ENCODE data around the gene MEIG1.

- TF ChIP-seq CTCF (conservative IDR thresholded peaks at IDR 0.05) (no peak), EZH2 (IDR thresholded peaks at IDR 0.05; ENCODE audit: low read depth) (no peak)
These were observed 40.2 kb upstream of the MEIG1 start for GRCh38 chr10:14918964-14919363.
